WTC11 (cell line): ENCODE measurements around the gene COMMD4. TPM values are rescaled to one million over a fixed set of nuclear protein-coding genes. Genes with fewer than 3 reads are reported as not detected.

ENCODE experiments used
- ATAC-seq: fragments of 200-7000 bp; cut with Tn5 transposase; 2 replicates; pipeline ENCODE4 v1.10.0; 2021; ENCODE audit warnings: mild to moderate bottlenecking, moderate library complexity
- CTCF ChIA-PET: fragments of 300-600 bp; sonication (Branson Sonifier 250); formaldehyde crosslinking; loops from one replicate; lab custom pipeline; 2021; ENCODE audit warnings: antibody characterized with exemption; lab: Charles Lee
- POLR2A ChIA-PET: fragments of 350-600 bp; sonication (Branson Sonifier 250); formaldehyde crosslinking; loops from one replicate; lab custom pipeline; 2021; ENCODE audit warnings: antibody characterized with exemption; lab: Charles Lee
- DNase-seq: peaks from one replicate; pipeline ENCODE4 v3.0.0; 2021; ENCODE audit warnings: low spot score
- H3K27ac Mint-ChIP-seq: 2 replicates; pipeline ENCODE4 v1.8.0; 2021; ENCODE audit warnings: mixed read lengths
- H3K27me3 Mint-ChIP-seq: 2 replicates; pipeline ENCODE4 v1.8.0; 2021; ENCODE audit warnings: low read depth, mild to moderate bottlenecking, moderate library complexity, mixed read lengths
- H3K36me3 Mint-ChIP-seq: 2 replicates; pipeline ENCODE4 v1.8.0; 2021; ENCODE audit warnings: mixed read lengths
- H3K4me1 Mint-ChIP-seq: 2 replicates; pipeline ENCODE4 v1.8.0; 2022; ENCODE audit warnings: mixed read lengths
- H3K4me3 Mint-ChIP-seq: 2 replicates; pipeline ENCODE4 v1.8.0; 2021; ENCODE audit warnings: mild to moderate bottlenecking, moderate library complexity, mixed read lengths
- H3K9me3 Mint-ChIP-seq: 2 replicates; pipeline ENCODE4 v1.8.0; 2021; ENCODE audit warnings: mixed read lengths
- AFF4 ChIP-seq: sonication (generic); formaldehyde crosslinking; IDR thresholded peaks from 2 replicates; pipeline ENCODE4 v1.8.1; 2023; ENCODE audit warnings: mild to moderate bottlenecking, missing genetic modification reagents, borderline replicate concordance
- ARID4B ChIP-seq: sonication (generic); formaldehyde crosslinking; IDR thresholded peaks from 2 replicates; pipeline ENCODE4 v1.8.0; 2023; ENCODE audit warnings: missing genetic modification reagents, mild to moderate bottlenecking, borderline replicate concordance
- CBFB ChIP-seq: sonication (generic); formaldehyde crosslinking; IDR thresholded peaks from 2 replicates; pipeline ENCODE4 v1.8.1; 2022; ENCODE audit warnings: mild to moderate bottlenecking, low read depth, missing genetic modification reagents
- E2F4 ChIP-seq: sonication (generic); formaldehyde crosslinking; IDR thresholded peaks from 2 replicates; pipeline ENCODE4 v1.8.1; 2022; ENCODE audit warnings: low read depth, mild to moderate bottlenecking, moderate library complexity, missing genetic modification reagents, borderline replicate concordance
- ELF4 ChIP-seq: sonication (generic); formaldehyde crosslinking; IDR thresholded peaks from 2 replicates; pipeline ENCODE4 v1.8.1; 2022; ENCODE audit warnings: low read depth, mild to moderate bottlenecking, moderate library complexity, missing genetic modification reagents
- GRHL2 ChIP-seq: fragments of 250-450 bp; sonication (Bioruptor Pico); IDR thresholded peaks from 2 replicates; pipeline ENCODE4 v1.8.0; 2022; ENCODE audit warnings: mild to moderate bottlenecking, moderate library complexity; ENCODE audit not compliant: insufficient replicate concordance, severe bottlenecking
- HMGXB4 ChIP-seq: sonication (generic); formaldehyde crosslinking; IDR thresholded peaks from 2 replicates; pipeline ENCODE4 v1.8.1; 2023; ENCODE audit warnings: mild to moderate bottlenecking, moderate library complexity, missing genetic modification reagents
- IRF2 ChIP-seq: sonication (generic); formaldehyde crosslinking; IDR thresholded peaks from 2 replicates; pipeline ENCODE4 v1.8.0; 2022; ENCODE audit warnings: low read depth, missing genetic modification reagents, borderline replicate concordance
- MAX ChIP-seq: sonication (generic); formaldehyde crosslinking; IDR thresholded peaks from 2 replicates; pipeline ENCODE4 v1.8.0; 2022; ENCODE audit warnings: mild to moderate bottlenecking, missing genetic modification reagents
- MYBL2 ChIP-seq: sonication (generic); formaldehyde crosslinking; IDR thresholded peaks from 2 replicates; pipeline ENCODE4 v1.8.1; 2023; ENCODE audit warnings: mild to moderate bottlenecking, moderate library complexity, missing genetic modification reagents
- NFYB ChIP-seq: sonication (generic); formaldehyde crosslinking; conservative IDR thresholded peaks from 2 replicates; pipeline ENCODE4 v1.8.0; 2022; ENCODE audit warnings: low read depth, missing genetic modification reagents
- NR1H2 ChIP-seq: sonication (generic); formaldehyde crosslinking; IDR thresholded peaks from 2 replicates; pipeline ENCODE4 v1.9.0; 2021; ENCODE audit warnings: mild to moderate bottlenecking, moderate library complexity, missing genetic modification reagents
- PREB ChIP-seq: sonication (generic); formaldehyde crosslinking; IDR thresholded peaks from 2 replicates; pipeline ENCODE4 v1.8.1; 2022; ENCODE audit warnings: mild to moderate bottlenecking, missing genetic modification reagents, moderate library complexity, borderline replicate concordance
- SMAD4 ChIP-seq: sonication (generic); formaldehyde crosslinking; IDR thresholded peaks from 2 replicates; pipeline ENCODE4 v1.8.0; 2022; ENCODE audit warnings: mild to moderate bottlenecking, missing genetic modification reagents
- SOX15 ChIP-seq: fragments of 250-450 bp; sonication (Bioruptor Pico); IDR thresholded peaks from 2 replicates; pipeline ENCODE4 v1.9.0; 2021; ENCODE audit warnings: mild to moderate bottlenecking
- TEAD4 ChIP-seq: sonication (generic); formaldehyde crosslinking; IDR thresholded peaks from 2 replicates; pipeline ENCODE4 v1.8.0; 2022; ENCODE audit warnings: mild to moderate bottlenecking, missing genetic modification reagents
- ZNF219 ChIP-seq: sonication (generic); formaldehyde crosslinking; IDR thresholded peaks from 2 replicates; pipeline ENCODE4 v1.8.0; 2023; ENCODE audit warnings: missing genetic modification reagents, mild to moderate bottlenecking, borderline replicate concordance
- ZNF416 ChIP-seq: fragments of 250-450 bp; sonication (Bioruptor Pico); IDR thresholded peaks from 2 replicates; pipeline ENCODE4 v1.9.0; 2021; ENCODE audit warnings: mild to moderate bottlenecking, inconsistent platforms
- ZNF512 ChIP-seq: sonication (generic); formaldehyde crosslinking; IDR thresholded peaks from 2 replicates; pipeline ENCODE4 v1.8.1; 2022; ENCODE audit warnings: missing genetic modification reagents, borderline replicate concordance
- total RNA-seq: library from RNA; stranded (reverse); gene quantifications from 3 replicates; pipeline ENCODE4 v1.2.3, GENCODE V29; 2021

The COMMD4 gene
- total RNA-seq, 1 experiment from 2014 or later: 140 TPM

- DNase-seq (no peak), ATAC-seq (peak; percentile 17; the same call in 1 of the 2 replicates)
- Mint-ChIP-seq H3K4me3 (no peak overlapping the region), H3K4me1 (no peaks in the 10 kb centered on the region), H3K9me3 (no peaks in the 10 kb centered on the region), H3K27me3 (0 out of 2 replicates have a peak, but pooled peaks cover 6% of the 10 kb centered on the region), H3K27ac (no peak overlapping the region), H3K36me3 (peaks cover 6% of the 10 kb centered on the region)
- no peak for TF ChIP-seq ZNF416 (CRISPR knock-in tag)
- no peak for TF ChIP-seq MYBL2 (CRISPR knock-in tag)
- no peak for TF ChIP-seq NR1H2 (CRISPR knock-in tag)
- no peak for TF ChIP-seq ZNF512
- TF ChIP-seq NFYB (CRISPR knock-in tag): no peak
- TF ChIP-seq ARID4B: no peak
- no peak for TF ChIP-seq CBFB (CRISPR knock-in tag)
- TF ChIP-seq TEAD4: no peak
- no peak for TF ChIP-seq E2F4
- TF ChIP-seq ELF4: no peak
- TF ChIP-seq MAX (CRISPR knock-in tag): no peak
- TF ChIP-seq SMAD4 (CRISPR knock-in tag): no peak
- TF ChIP-seq HMGXB4 (CRISPR knock-in tag): no peak
- no peak for TF ChIP-seq AFF4 (CRISPR knock-in tag)
- TF ChIP-seq SOX15 (CRISPR knock-in tag): no peak
- no peak for TF ChIP-seq GRHL2 (CRISPR knock-in tag)
- TF ChIP-seq IRF2 (CRISPR knock-in tag): no peak
- no peak for TF ChIP-seq ZNF219 (CRISPR knock-in tag)
- TF ChIP-seq PREB (CRISPR knock-in tag): no peak
- POLR2A ChIA-PET: interaction anchor here (0.9 kb wide), 1 partner anchor 14 kb away, joined by 3 read pairs; the partner anchor contains the start of gene MAN2C1
- CTCF ChIA-PET: interaction anchor here (1.3 to 4.3 kb wide), 2 partner anchors 9 to 13 kb away, joined by 3 to 22 read pairs; partner anchors contain the start of gene MAN2C1
These were observed 18.6 kb downstream of the COMMD4 start for GRCh38 chr15:75354454-75354853.
